OCI-LY7 (cell line): ENCODE measurements around the gene CHI3L2. TPM values are rescaled to one million over a fixed set of nuclear protein-coding genes. Genes with fewer than 3 reads are reported as not detected.

Source experiments
- BruUV-seq: library from RNA; stranded (reverse); fragments of 400-500 nt; replicated peaks from 2 replicates; lab custom pipeline; 2021; lab: Mats Ljungman, UMichigan
- CTCF ChIA-PET: fragments of 300-600 bp; sonication (Branson Sonifier 250); formaldehyde crosslinking; loops from one replicate; lab custom pipeline; 2022; ENCODE audit warnings: antibody characterized with exemption; ENCODE audit not compliant: unreplicated experiment; lab: Charles Lee
- POLR2A ChIA-PET: fragments of 300-600 bp; sonication (Branson Sonifier 250); formaldehyde crosslinking; loops from one replicate; lab custom pipeline; 2022; ENCODE audit warnings: antibody characterized with exemption; lab: Charles Lee
- DNase-seq: peaks from one replicate; pipeline ENCODE4 v3.0.0-alpha.2; 2015; ENCODE audit warnings: low spot score
- H2AFZ ChIP-seq: fragments of 200-600 bp; sonication (generic), shearing (Covaris generic); 2 replicates; pipeline ENCODE4 v1.6.1; 2014; ENCODE audit warnings: mild to moderate bottlenecking, antibody characterized with exemption, low read length, moderate library complexity
- H3K27ac ChIP-seq: fragments of 200-600 bp; sonication (generic); 2 replicates; pipeline ENCODE4 v1.5.1; 2014; ENCODE audit warnings: mixed run types, low read depth, mild to moderate bottlenecking, moderate library complexity, low read length, inconsistent platforms; ENCODE audit not compliant: poor library complexity, severe bottlenecking
- H3K36me3 ChIP-seq: fragments of 200-600 bp; sonication (generic); 2 replicates; pipeline ENCODE4 v1.6.1; 2014; ENCODE audit warnings: mild to moderate bottlenecking, antibody characterized with exemption, low read length, moderate library complexity, mixed read lengths; ENCODE audit not compliant: insufficient read depth
- H3K4me1 ChIP-seq: fragments of 200-600 bp; sonication (generic); 2 replicates; pipeline ENCODE4 v1.5.1; 2014; ENCODE audit warnings: mild to moderate bottlenecking, low read length; ENCODE audit not compliant: insufficient read depth, poor library complexity, severe bottlenecking
- H3K4me2 ChIP-seq: fragments of 200-600 bp; sonication (generic); 2 replicates; pipeline ENCODE4 v1.6.1; 2014; ENCODE audit warnings: mild to moderate bottlenecking, low read length
- H3K4me3 ChIP-seq: fragments of 200-600 bp; sonication (generic); 2 replicates; pipeline ENCODE4 v1.5.1; 2014; ENCODE audit warnings: mild to moderate bottlenecking, low read depth, low read length; ENCODE audit not compliant: poor library complexity, severe bottlenecking
- H3K79me2 ChIP-seq: fragments of 200-600 bp; sonication (generic); 2 replicates; pipeline ENCODE4 v1.6.1; 2016; ENCODE audit warnings: low read depth, mild to moderate bottlenecking, low read length, moderate library complexity, mixed read lengths; ENCODE audit not compliant: insufficient read depth
- H3K9me2 ChIP-seq: fragments of 200-600 bp; sonication (generic); 2 replicates; pipeline ENCODE4 v1.6.1; 2016; ENCODE audit warnings: mild to moderate bottlenecking, low read length, mixed read lengths; ENCODE audit not compliant: insufficient read depth
- H3K9me3 ChIP-seq: fragments of 200-600 bp; sonication (generic); 2 replicates; pipeline ENCODE4 v1.6.1; 2014; ENCODE audit warnings: mild to moderate bottlenecking, mixed run types, low read length, mixed read lengths
- H4K20me1 ChIP-seq: fragments of 200-600 bp; sonication (generic); 2 replicates; pipeline ENCODE4 v1.6.1; 2014; ENCODE audit warnings: mild to moderate bottlenecking, antibody characterized with exemption, low read length, moderate library complexity, mixed read lengths; ENCODE audit not compliant: insufficient read depth
- CTCF ChIP-seq: fragments of 200-600 bp; sonication (generic); conservative IDR thresholded peaks from 2 replicates; pipeline ENCODE4 v1.5.1; 2014; ENCODE audit warnings: mild to moderate bottlenecking, antibody characterized with exemption, low read length, moderate library complexity, mixed read lengths
- EZH2phosphoT487 ChIP-seq: fragments of 200-600 bp; sonication (generic); IDR thresholded peaks from 2 replicates; pipeline ENCODE4 v1.6.1; 2018; ENCODE audit warnings: low read depth, borderline replicate concordance, mild to moderate bottlenecking, mixed run types, antibody characterized with exemption, low read length, moderate library complexity, mixed read lengths
- intact Hi-C: fragments of 100-400 bp; cut with micrococcal nuclease; formaldehyde crosslinking; loops from one replicate; pipeline ENCODE4 v1.10.0; 2022; ENCODE audit not compliant: unreplicated experiment
- total RNA-seq, 2 experiments: library from RNA; depleted of rRNA in 1 of 2; stranded (reverse); fragments of >200 nt in 1 of 2; shearing (Covaris generic) in 1 of 2; gene quantifications; 2 replicates each; pipeline ENCODE4 v1.2.3, GENCODE V29; 2014 to 2022

CHI3L2 gene
- total RNA-seq, 2 experiments from 2014 or later: 37.1 to 88.7 TPM

GRCh38 chr1:111267801-111268508, 40.4 kb downstream of the CHI3L2 start:
- POLR2A ChIA-PET: interaction anchor here (0.7 to 0.8 kb wide), 2 partner anchors 80 to 1086 kb away, joined by 3 to 4 read pairs; no protein-coding TSS in a partner anchor
- intact Hi-C loops: no loop called here

GRCh38 chr1:111269825-111270406, 42.4 kb downstream of the CHI3L2 start:
- H3K4me3 ChIP-seq: no peak overlapping the region
- TF ChIP-seq CTCF (no peak), EZH2phosphoT487 (no peak)
- intact Hi-C loops: no loop called here
- no peaks in the 10 kb centered on the region for H3K9me3 ChIP-seq
- H2AFZ ChIP-seq: no peak overlapping the region
- H3K36me3 ChIP-seq: no peaks in the 10 kb centered on the region
- ChIA-PET POLR2A (no interaction called here), CTCF (no interaction called here)
- no peak overlapping the region for H3K4me2 ChIP-seq
- no peaks in the 10 kb centered on the region for H3K79me2 ChIP-seq
- no peaks in the 10 kb centered on the region for H4K20me1 ChIP-seq
- no peak for DNase-seq
- H3K4me1 ChIP-seq: no peaks in the 10 kb centered on the region
- BruUV-seq: no TSS peak
- H3K9me2 ChIP-seq: no peaks in the 10 kb centered on the region
- no peak overlapping the region for H3K27ac ChIP-seq

More at GRCh38 chr1:111267801-111268508, 40.4 kb downstream of the CHI3L2 start:
- H3K79me2 ChIP-seq: no peaks in the 10 kb centered on the region
- no peak overlapping the region for H2AFZ ChIP-seq
- H3K4me3 ChIP-seq: no peak overlapping the region
- H3K36me3 ChIP-seq: no peaks in the 10 kb centered on the region
- H4K20me1 ChIP-seq: no peaks in the 10 kb centered on the region
- no peak for DNase-seq
- H3K9me2 ChIP-seq: no peaks in the 10 kb centered on the region
- no peak for TF ChIP-seq CTCF
- no peak for TF ChIP-seq EZH2phosphoT487
- BruUV-seq: no TSS peak
- no peak overlapping the region for H3K27ac ChIP-seq
- H3K9me3 ChIP-seq: no peaks in the 10 kb centered on the region
- H3K4me1 ChIP-seq: no peaks in the 10 kb centered on the region
- CTCF ChIA-PET: no interaction called here
- no peak overlapping the region for H3K4me2 ChIP-seq
